Measurements from ENCODE around the gene ZNF530.

The ZNF530 gene

DNA sequence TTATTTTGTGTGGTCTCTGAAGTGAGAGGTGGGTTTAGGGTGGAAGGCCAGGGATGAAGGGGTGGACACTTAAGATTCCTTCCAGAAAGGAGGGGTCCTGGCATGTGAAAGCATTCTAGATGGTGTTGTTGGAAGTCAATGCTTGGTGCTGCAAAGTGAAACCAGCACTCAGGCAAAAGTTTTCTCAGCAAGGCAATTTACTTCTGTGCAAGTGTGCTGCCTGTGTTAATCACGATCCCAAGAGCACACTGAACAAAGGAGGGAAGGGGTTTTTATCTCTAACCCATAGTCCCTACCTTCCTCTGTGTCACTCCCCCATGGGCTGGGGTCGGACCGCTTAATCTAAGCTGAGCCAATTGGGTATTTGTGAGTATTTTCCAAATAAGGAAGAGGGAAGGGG lies 15.7 kb downstream of the ZNF530 start:
- DNase-seq, result no peak

DNA sequence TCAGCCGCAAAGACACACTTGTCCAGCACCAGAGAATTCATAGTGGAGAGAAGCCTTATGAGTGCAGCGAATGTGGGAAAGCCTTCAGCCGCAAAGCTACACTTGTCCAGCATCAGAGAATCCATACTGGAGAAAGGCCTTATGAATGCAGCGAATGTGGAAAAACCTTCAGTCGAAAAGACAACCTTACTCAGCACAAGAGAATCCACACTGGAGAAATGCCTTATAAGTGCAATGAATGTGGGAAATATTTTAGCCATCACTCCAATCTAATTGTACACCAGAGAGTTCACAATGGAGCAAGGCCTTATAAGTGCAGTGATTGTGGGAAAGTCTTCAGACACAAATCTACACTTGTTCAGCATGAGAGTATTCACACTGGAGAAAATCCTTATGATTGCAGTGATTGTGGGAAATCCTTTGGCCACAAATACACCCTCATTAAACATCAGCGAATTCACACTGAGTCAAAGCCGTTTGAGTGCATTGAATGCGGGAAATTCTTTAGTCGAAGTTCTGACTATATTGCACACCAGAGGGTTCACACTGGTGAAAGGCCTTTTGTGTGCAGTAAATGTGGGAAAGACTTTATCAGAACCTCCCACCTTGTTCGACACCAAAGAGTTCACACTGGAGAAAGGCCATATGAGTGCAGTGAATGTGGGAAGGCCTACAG lies 21.1 kb downstream of the ZNF530 start:
- no peak for DNase-seq

GRCh38 chr19:57623091-57623490 lies 23.4 kb downstream of the ZNF530 start:
- DNase-seq, result no peak

DNA sequence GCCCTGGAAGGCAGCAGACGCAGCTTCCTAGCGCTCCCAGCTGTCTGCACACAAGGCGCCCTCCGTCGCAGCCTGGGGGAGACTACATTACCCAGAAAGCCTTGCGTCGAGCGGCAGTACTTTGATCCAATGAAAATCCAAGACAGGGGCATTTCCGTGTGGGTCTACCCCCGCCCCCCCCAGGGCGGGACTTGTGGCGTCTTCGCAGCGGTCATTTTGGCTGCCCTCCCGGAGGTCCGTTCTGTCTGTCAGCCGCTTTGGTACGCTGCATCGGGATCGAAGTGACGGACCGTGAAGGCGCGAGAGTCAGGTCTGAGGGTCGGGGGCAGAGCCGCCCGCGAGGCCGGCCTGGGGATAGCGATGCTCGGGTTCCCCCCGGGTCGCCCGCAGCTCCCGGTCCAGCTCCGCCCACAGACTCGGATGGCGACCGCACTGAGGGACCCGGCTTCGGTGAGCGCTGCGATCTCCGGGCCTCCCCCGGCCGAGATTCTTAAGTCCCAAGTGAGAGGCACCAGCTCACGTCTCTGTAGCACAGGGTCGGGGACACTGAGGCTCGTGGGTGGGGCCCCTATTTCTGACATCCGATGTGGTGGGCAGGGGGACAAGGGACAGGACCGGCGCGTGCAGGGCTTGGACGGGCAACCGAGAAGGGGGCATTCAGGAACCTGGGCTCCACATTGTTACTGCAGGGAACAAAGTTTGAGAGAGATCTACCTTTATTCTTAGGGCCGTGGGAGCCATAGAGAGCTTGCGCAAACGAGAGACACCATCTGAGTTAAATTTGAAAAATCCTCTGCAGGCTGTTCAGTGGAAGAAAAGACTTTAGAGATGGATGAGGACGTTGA lies 33.5 kb downstream of the ZNF530 start, which contains the start of gene ZNF211:
TSS of gene ZNF211 (plus strand) at position 182 of the 845 bp plus-strand sequence. CDS start at position 361, 179 bp downstream.
- DNase-seq, result peak; percentile 96

DNA sequence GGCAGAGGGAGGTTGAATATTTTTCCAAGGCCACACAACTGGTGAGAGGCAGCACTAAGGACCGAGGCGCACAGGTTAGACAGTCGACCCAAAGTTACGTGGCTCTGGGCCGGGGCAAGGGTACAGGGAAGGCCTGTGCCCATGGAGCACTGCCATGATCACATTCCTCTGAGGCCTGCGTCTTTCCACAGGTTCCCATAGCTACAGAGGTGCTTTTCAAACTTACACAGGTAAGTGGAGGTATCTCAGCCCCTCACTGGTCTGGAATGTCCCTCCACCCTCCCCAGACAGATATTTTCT lies 34.1 kb downstream of the ZNF530 start:
- DNase-seq, result no peak

DNA sequence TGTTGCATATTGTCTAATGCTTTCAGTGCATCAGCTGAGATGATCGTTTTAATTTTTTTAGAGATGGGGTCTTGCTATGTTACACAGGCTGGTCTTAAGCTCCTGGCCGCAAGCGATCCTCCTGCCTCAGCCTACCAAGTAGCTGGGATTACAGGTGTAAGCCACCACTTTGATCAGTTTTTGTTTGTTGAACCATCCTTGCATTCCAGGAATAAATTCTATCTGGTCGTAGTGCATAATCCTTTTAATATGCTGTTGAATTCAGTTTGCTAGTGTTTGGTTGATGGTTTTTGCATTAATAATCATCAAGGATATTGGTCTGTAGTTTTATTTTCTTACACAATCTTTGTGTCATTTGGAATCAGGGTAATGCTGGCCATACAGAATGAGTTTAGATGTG lies 37.7 kb downstream of the ZNF530 start:
- no peak for DNase-seq

DNA sequence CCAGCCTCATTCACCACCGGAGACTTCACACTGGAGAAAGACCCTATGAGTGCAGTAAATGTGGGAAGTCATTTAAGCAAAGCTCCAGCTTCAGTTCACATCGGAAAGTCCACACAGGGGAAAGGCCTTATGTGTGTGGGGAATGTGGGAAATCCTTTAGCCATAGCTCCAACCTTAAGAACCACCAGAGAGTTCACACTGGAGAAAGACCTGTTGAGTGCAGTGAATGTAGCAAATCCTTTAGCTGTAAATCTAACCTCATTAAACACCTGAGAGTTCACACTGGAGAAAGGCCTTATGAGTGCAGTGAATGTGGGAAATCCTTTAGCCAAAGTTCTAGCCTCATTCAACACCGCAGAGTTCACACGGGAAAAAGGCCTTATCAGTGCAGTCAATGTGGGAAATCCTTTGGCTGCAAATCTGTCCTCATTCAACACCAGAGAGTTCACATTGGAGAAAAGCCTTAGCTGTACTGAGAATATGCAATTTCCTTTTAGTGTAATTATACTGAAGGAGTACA lies 42.1 kb downstream of the ZNF530 start:
- DNase-seq, result no peak

- no peak for DNase-seq
Measured at GRCh38 chr19:57642396-57643046, 42.8 kb downstream of the ZNF530 start.

- no peak for DNase-seq
Measured at GRCh38 chr19:57643734-57644133, 44.0 kb downstream of the ZNF530 start.

GRCh38 chr19:57648331-57649003 lies 48.8 kb downstream of the ZNF530 start:
- no peak for DNase-seq

GRCh38 chr19:57651654-57651996 lies 51.9 kb downstream of the ZNF530 start:
- DNase-seq, result no peak

DNA sequence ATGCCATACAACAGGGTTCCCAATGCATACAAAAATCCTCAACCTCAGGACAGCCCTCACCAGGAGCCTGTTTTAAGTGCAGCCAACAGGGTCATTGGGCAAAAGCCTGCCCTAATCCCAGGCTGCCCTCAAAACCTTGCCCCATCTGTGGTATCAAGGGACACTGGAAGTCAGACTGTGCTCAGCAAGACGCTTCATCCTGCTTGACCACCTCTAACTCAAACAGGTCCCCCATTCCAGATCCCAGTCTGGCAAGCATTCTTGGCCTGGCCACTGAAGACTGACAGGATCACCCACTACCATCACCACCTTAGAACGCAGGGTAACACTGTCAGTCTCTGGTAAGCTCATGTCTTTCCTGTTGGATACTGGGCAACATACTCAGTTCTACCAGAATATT lies 54.0 kb downstream of the ZNF530 start:
- no peak for DNase-seq

DNA sequence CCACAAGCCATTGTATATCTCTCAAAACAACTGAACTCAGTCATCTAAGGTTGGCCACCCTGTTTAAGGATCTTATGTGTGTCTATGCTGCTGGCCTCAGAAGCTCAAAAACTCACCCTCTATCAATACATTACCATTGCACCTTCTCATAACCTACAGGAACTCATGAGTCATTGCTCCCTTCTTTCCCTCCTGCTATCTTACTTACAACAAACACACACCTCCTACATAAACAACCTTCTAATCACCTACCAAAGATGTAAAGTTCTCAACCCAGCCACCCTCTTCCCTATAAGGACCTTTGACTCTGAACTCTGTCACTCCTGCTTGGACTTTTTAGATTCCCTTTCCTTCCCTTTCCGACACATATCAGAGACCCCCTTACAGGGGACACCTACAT lies 55.8 kb downstream of the ZNF530 start:
- DNase-seq, result no peak

DNA sequence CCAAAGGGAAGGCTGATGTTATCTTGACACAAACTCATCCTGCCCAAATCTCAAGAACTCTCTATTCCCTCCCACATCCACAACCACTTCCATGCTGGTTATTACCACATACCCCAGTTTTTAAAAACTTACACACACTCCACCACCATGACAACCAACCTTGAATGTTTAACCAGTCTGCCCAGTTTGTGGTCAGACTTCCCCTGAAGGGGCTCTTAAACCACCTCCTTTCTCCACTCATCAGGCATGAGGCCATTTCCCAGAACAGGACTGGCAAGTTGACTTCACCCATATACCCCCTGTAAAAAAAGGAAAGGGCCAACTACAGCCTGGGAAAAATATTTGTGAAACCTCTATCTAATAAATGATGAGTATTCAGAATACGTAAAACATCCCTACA lies 56.7 kb downstream of the ZNF530 start:
- DNase-seq, result no peak

Measured in islet precursor cell (in vitro differentiated cells).